GM12874 (cell line): ENCODE results near the gene CUBN.

Experiments used
- CTCF ChIP-seq: IDR thresholded peaks from 2 replicates; pipeline ENCODE4 v1.5.1; 2011; ENCODE audit warnings: low read depth, mild to moderate bottlenecking, control low read depth, low read length, moderate library complexity; ENCODE audit not compliant: insufficient read depth

CUBN gene

GRCh38 chr10:17067376-17068264 is 62.0 kb downstream of the CUBN start:
- no peak for TF ChIP-seq CTCF

GRCh38 chr10:17066807-17067206 is 62.8 kb downstream of the CUBN start:
- no peak for TF ChIP-seq CTCF

GRCh38 chr10:17066000-17066399 is 63.6 kb downstream of the CUBN start:
- TF ChIP-seq CTCF = no peak

- no peak for TF ChIP-seq CTCF
Observed at GRCh38 chr10:17065273-17065672, 64.3 kb downstream of the CUBN start.

- TF ChIP-seq CTCF = no peak
Observed at GRCh38 chr10:17064435-17064834, 65.2 kb downstream of the CUBN start.

GRCh38 chr10:17062955-17063484 is 66.6 kb downstream of the CUBN start:
- no peak for TF ChIP-seq CTCF

GRCh38 chr10:17062493-17062892 is 67.1 kb downstream of the CUBN start:
- no peak for TF ChIP-seq CTCF
